ENCODE measurements around the gene FANCC.

GRCh38 chr9:95130484-95130883, 187.0 kb downstream of the FANCC start:
- TF ChIP-seq CTCF (IDR thresholded peaks at IDR 0.05) (no peak), POLR2AphosphoS5 (IDR thresholded peaks at IDR 0.05) (no peak), POLR2A (IDR thresholded peaks at IDR 0.05) (no peak)
